GM21367 (cell line): Measurements from ENCODE around the gene KRT2.

ENCODE experiments used
- ATAC-seq: cut with Tn5 transposase; IDR thresholded peaks from one replicate; pipeline ENCODE4 v1.9.1; 2021; ENCODE audit not compliant: unreplicated experiment

The KRT2 gene

GRCh38 chr12:52618216-52618615, 33.8 kb downstream of the KRT2 start, which contains the start of gene KRT73:
KRT73 (minus strand) TSS chr12:52618559; CDS start chr12:52618524, 35 bp downstream.
- no peak for ATAC-seq

- no peak for ATAC-seq
Measured at GRCh38 chr12:52617403-52617785, 34.6 kb downstream of the KRT2 start.

GRCh38 chr12:52616680-52617402, 35.2 kb downstream of the KRT2 start:
- ATAC-seq = no peak

GRCh38 chr12:52615912-52616311, 36.1 kb downstream of the KRT2 start:
- ATAC-seq = no peak

- ATAC-seq = no peak
Measured at GRCh38 chr12:52615208-52615868, 36.7 kb downstream of the KRT2 start.

- no peak for ATAC-seq
Measured at GRCh38 chr12:52614381-52615207, 37.4 kb downstream of the KRT2 start.

GRCh38 chr12:52613384-52614030, 38.5 kb downstream of the KRT2 start:
- ATAC-seq = no peak

- ATAC-seq = no peak
Measured at GRCh38 chr12:52612431-52613383, 39.3 kb downstream of the KRT2 start.

- ATAC-seq = no peak
Measured at GRCh38 chr12:52611080-52611468, 40.9 kb downstream of the KRT2 start.

GRCh38 chr12:52608826-52609630, 43.0 kb downstream of the KRT2 start:
- ATAC-seq = no peak

- ATAC-seq = no peak
Measured at GRCh38 chr12:52608161-52608560, 43.9 kb downstream of the KRT2 start.

- no peak for ATAC-seq
Measured at GRCh38 chr12:52607314-52607713, 44.7 kb downstream of the KRT2 start.

GRCh38 chr12:52606581-52607218, 45.3 kb downstream of the KRT2 start:
- ATAC-seq = no peak

GRCh38 chr12:52606096-52606495, 45.9 kb downstream of the KRT2 start:
- no peak for ATAC-seq

GRCh38 chr12:52605542-52605941, 46.5 kb downstream of the KRT2 start:
- ATAC-seq = no peak

- no peak for ATAC-seq
Measured at GRCh38 chr12:52604859-52605258, 47.2 kb downstream of the KRT2 start.

- no peak for ATAC-seq
Measured at GRCh38 chr12:52603314-52603713, 48.7 kb downstream of the KRT2 start.

GRCh38 chr12:52602552-52602951, 49.5 kb downstream of the KRT2 start:
- ATAC-seq = no peak

- no peak for ATAC-seq
Measured at GRCh38 chr12:52601671-52602070, 50.3 kb downstream of the KRT2 start.
